HG03097 (cell line): ENCODE data around the gene GPD1L.
A peak's percentile ranks its signal among the peaks of the same experiment; 100 is the strongest.
"Not testable (repeated sequence)": the region's sequence is repeated elsewhere in the genome, so short reads cannot be mapped to it uniquely, and the experiment has no call there.

Experiments used
- ATAC-seq: cut with Tn5 transposase; IDR thresholded peaks from one replicate; pipeline ENCODE4 v1.9.1; 2021; ENCODE audit not compliant: unreplicated experiment, low FRiP score

Gene GPD1L

DNA sequence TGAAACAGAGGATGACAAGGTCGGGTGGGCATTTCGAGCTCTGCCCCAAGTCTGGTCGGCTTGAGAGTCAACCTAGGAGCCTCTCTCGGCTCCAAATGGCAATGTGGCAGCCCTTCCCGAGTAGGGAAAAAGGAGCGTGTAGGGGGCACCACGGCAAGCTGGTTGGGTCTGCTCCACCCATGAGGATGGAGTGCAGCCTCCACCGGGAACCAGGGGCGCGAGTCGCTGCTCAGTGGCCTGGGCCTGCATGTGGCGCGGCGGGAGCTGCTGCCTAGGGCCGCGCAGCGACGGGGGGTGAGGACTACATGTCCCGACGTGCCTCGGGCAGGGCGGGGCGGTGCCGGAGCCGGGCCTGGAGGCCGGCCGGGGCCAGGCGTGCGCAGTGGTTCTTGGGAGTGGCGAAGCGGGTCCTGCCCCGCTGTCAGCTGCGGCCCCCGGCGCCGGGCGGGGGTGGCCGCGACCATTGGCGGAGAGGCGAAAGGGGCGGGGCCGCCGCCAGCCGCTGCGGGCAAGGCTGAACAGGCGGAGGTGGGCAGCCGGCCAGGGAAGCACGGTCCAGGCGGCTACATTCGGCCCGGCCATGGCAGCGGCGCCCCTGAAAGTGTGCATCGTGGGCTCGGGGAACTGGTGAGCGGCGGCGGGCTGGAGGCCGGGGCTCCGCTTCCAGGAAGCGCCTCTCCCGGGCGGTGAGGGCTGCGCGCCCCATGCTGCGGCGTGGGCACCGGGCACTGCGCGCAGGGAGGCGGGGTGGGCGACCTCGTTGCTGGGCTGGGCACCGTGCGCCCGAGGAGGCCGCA, at the start of gene GPD1L:
GPD1L (plus strand) TSS at position 489 of the 797 bp plus-strand sequence; CDS start at position 581, 92 bp downstream.
- peak; percentile 100 for ATAC-seq

DNA sequence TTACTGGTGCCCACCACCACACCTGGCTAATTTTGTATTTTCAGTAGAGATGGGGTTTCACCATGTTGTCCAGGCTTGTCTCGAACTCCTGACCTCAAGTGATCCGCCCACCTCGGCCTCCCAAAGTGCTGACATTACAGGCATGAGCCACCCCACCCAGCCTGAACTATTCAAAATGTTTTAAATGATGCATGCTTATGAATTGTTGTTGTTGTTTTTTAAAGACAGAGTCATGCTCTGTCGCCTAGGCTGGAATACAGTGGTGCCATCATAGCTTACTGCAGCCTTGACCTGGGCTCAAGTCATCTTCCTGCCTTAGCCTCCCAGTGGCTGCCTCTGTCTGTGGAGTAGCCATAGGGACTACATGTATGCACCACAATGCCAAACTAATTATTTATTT, 48.0 kb upstream of the GPD1L start:
- not testable (repeated sequence) for ATAC-seq

GRCh38 chr3:32062950-32063582, 43.4 kb upstream of the GPD1L start:
- no peak for ATAC-seq

- ATAC-seq, result no peak
Observed at GRCh38 chr3:32066686-32067085, 39.7 kb upstream of the GPD1L start.

DNA sequence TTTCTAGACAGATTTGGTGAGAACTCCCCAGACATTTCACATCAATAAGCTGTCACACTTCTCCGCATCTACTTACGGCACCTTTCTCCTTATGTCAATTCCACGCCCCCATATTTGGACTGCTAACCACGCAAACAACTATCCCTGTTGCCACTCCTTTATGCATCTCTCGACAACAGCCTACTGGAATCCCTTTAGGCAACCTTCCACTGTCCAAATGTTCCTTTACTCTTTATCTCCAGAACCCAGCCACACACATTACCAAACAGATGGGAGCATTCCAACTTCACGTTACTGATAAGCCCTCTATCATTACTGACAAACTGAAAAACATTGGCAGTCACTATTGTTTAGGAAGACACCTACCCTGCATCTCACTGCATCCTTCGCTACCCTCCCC, 32.2 kb upstream of the GPD1L start:
- not testable (repeated sequence) for ATAC-seq

DNA sequence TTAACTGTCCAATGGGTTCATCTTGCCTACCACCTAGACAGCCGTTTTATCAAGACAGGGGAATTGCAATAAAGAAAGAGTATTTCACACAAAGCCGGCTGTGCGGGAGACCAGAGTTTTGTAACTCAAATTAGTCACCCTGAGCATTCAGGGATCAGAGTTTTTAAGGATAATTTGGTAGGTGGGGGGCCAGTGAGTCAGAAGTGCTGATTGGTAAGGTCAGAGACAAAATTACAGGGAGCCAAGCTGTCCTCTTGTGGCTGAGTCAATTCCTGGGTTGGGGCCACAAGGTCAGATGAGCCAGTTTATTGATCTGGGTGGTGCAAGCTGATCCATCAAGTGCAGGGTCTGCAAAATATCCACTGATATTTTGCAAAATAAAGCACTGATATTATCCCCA, 29.9 kb upstream of the GPD1L start:
- no peak for ATAC-seq

DNA sequence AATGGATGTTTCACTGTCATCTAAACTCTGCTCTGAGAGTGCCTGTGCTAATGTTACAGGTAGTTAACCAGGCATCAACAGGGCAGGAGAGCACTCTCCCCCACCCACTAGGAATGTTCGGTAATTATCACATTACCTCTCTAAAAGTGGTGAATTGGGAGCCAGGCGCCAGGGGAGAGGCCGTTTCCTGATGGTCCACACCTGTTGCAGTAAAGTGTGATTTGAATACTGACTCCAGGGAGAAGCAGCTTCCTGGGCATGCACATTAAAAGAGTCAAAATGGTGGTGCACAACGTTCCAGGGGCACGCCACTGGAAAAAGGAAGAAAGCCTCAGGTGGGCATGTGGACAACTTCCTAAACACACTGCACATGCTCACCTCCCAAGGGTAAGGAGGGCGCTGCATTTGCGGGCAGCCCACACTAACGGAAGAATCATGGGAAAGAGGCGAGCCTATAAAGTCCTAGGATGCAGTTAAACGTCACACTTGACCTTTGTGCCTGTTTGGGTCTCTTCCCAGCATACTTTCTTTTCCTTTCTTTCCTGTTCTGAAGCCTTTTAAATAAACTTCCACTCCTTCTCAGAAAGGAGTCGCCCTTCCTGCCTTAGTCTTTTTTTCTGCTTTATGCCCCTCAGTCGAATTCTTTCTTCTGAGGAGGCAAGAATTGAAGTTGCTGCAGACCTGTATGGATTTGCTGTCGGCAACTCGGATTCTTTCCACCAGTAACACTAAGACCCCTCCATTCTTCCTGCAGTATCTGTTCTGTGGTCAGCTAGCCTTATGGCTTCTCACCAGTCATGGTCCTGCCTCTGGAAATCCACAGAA, 28.9 kb upstream of the GPD1L start:
- no peak for ATAC-seq

- ATAC-seq, result no peak
Observed at GRCh38 chr3:32078085-32078634, 28.3 kb upstream of the GPD1L start.

- ATAC-seq, result no peak
Observed at GRCh38 chr3:32078864-32079263, 27.6 kb upstream of the GPD1L start.

DNA sequence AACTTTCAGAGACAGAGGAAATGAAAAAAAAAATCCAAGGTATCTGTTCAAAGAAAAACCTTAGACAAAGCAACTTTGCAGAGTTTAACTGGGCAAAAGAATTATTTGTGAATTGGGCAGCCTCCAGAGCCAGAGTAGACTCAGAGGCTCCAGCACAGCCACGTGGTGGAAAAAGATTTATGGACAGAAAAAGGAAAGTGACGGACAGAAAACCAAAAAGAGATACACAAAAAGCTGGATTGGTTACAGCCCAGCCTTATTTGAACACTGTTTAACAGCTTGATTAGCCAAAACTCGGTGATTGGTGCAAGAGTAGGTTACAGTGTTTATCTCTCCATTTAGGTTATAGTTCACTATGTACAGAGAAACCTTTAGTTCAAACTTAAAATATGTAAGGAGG, 23.7 kb upstream of the GPD1L start:
- ATAC-seq, result no peak

DNA sequence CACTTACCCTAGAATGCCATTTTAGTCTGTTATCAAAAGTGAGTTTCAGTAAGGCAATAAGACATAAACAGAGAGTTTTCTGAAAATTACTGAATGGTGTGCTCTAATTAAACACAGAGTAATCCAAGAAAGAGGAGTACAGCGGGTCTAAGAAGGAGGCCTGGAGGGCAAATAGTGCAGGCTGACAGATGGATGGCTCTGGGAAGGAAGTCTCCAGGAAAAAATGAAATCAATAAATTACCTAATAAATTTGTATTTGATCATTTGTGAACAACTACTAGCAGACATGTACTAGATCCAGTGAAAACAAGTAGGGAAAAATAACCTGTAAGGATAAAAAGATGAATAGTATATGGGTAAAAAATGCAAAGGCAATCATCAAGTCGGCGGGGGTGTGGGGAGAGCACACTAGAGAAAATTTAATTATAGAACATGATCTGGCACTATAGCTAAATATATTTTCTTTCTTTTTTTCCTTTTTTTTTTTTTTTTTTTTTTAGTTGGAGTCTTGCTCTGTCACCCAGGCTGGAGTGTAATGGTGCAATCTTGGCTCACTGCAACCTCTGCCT, 22.6 kb upstream of the GPD1L start:
- ATAC-seq, result no peak

DNA sequence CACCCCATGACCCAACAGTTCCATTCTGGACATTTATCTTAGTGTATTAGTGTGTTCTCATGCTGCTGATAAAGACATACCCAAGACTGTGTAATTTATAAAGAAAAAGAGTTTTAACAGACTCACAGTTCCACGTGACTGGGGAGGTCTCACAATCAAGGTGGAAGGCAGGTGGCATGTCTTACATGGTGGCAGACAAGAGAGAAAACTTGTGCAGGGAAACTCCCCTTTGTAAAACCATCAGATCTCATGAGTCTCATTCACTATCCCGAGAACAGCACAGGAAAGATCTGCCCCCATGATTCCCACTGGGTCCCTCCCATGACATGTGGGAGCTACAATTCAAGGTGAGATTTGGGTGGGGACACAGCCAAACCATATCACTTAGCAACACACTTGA, 21.6 kb upstream of the GPD1L start:
- ATAC-seq, result no peak

DNA sequence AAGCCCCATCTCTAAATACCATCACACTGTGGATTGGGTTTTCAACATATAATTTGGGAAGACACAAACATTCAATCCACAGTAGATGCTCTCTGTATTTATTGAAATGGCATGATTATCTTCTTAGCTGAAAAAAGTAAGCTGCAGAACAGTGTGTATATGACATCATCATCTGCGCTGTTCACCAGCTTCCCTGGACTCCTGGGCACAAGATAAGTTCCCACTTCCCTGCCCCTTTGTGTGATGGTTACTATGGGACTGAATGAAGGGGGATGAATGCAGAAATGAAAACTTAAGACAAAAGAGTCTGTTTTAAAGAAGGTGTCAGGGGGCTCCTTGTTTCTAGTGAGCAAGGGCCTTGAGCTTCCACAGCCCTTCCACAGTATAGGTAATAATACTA, 20.0 kb upstream of the GPD1L start:
- ATAC-seq, result no peak

DNA sequence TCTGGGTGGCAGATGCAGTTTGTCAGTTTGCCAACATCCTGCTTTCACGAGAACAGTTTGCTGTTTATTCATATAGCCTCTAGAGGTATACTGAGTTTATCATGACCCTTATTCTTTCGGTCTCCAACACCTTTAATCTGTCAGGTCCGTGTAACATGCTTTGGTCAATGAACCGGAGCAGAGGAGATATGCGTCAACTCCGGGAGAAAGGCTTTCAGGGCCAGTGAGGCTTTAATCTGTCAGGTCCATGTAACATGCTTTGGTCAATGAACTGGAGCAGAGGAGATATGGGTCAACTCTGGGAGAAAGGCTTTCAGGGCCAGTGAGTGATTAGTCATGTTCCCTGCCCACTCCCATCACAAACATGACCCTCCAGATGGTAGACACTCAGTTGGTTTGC, 16.9 kb upstream of the GPD1L start:
- no peak for ATAC-seq

DNA sequence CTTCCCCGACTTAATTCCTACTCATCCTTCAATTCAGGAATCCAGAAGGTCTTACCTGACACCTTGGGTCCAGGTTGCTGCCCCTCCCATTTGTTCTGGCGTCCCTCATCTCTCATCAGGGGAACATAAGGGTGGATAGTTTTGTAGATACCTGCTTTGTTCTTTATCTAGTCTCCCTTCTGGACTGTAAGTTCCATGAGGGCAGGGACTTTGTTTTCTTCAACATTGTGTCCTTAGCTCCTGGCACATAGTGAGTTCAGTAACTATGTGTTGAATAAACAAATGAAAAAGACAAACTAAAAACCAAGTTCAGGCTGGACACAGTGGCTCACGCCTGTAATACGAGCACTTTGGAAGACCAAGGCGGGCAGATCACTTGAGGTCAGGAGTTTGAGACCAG, 13.2 kb upstream of the GPD1L start:
- ATAC-seq, result no peak

DNA sequence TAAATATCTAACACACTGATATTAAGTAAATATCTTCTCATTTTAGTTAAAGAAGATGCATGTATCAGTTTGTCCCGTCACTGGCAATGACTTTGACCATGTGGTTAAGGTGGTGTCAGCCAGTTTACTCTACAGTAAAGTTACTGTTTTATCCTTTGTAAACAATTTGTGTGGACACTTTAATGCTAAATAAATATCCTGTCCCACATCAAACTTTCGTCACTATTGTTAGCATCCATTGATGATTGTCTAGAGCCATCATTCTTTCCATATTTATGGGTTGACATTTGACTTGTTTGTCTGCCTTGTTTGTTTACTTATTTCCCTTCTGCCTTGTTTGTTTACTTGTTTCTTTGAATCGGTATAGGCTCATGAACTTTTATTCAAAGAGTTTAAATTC, 11.0 kb upstream of the GPD1L start:
- ATAC-seq, result no peak

GRCh38 chr3:32097768-32098167, 8.7 kb upstream of the GPD1L start:
- no peak for ATAC-seq

DNA sequence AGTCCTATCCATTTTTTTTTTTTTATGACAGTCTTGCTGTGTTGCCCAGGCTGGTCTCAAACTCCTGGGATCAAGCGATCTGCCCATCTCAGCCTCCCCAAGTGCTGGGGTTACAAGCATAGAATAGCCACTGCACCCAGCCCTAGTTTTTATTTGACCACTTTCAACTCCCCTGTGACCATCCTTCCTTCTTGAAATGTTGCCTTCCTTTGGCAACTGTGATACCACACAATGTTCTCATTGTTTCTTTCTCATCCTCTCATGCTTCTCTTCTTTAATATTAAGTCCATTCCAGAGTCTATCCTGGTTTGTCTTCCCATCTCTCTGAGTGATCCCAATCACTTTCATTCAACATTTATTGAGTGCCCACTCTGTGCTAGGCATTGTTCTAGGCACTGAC, 7.9 kb upstream of the GPD1L start:
- no peak for ATAC-seq

DNA sequence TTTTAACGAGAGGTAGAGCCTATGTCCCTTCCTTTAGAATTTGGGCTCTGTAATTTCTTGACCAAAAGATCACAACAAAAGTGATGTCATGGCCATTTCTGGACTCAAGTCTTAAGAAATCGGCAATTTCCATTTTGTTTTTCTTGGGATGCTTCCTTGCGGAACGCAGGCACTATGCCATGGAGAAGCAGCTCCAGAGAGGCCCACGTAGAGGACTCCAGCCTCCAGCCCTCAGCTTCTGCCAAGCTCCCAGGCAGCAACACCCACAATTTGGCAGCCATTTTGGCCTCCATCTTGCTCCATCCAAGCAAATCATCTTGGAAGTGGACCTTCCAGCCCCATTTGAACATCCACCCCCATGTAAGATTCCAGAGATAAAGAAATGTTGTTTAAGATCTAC, 6.0 kb upstream of the GPD1L start:
- no peak for ATAC-seq

GRCh38 chr3:32102289-32102688, 4.1 kb upstream of the GPD1L start:
- no peak for ATAC-seq

DNA sequence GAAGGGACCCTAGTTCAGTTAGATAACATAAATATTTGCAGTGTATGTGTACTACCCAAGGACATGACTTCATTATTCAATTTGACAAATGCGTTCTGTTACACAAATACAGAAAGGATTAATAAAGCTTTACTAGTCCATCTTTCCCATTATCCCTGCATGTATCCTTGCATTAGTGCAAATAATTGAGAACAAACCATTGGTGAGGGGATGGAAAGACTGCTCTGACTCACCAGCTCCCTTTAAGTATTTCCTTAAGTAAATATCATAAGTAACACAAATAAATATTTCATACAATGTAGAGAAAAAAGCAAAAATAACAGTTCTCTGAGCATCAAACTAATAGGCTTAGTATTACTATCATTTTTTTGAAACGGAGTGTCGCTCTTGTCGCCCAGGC, 1.9 kb upstream of the GPD1L start:
- no peak for ATAC-seq
